H1 (cell line): ENCODE data around the gene RBM46. TPM values are rescaled to one million over a fixed set of nuclear protein-coding genes. Genes with fewer than 3 reads are reported as not detected.

ENCODE experiments used
- CTCF ChIA-PET: fragments of 300-600 bp; sonication (Branson Sonifier 250); formaldehyde crosslinking; loops from one replicate; lab custom pipeline; 2021; ENCODE audit not compliant: partially characterized antibody; lab: Charles Lee
- POLR2A ChIA-PET: fragments of 300-600 bp; sonication (Branson Sonifier 250); formaldehyde crosslinking; loops from one replicate; lab custom pipeline; 2021; ENCODE audit warnings: inconsistent platforms; ENCODE audit not compliant: partially characterized antibody; lab: Charles Lee
- DNase-seq, 2 experiments: peaks; one replicate each; pipeline versions ENCODE4 v3.0.0 to v3.0.0-alpha.2; 2010 to 2022; ENCODE audit warnings: low spot score in 2 of 2, low read depth in 1 of 2, mixed read lengths in 1 of 2
- FAIRE-seq: peaks from 2 replicates; lab custom pipeline; 2011; peaks lifted over from hg19 to GRCh38; lab: Jason Lieb, UNC
- H2AFZ ChIP-seq: 2 replicates; pipeline ENCODE4 v1.8.1; 2012; ENCODE audit warnings: low read length, inconsistent platforms
- H2AK5ac ChIP-seq: 2 replicates; pipeline ENCODE4 v1.6.1; 2013; ENCODE audit warnings: low read depth, low read length
- H2BK120ac ChIP-seq: replicated peaks from 2 replicates; pipeline ENCODE3; 2013; ENCODE audit warnings: low read depth, low read length, inconsistent platforms
- H2BK12ac ChIP-seq: 2 replicates; pipeline ENCODE4 v1.6.1; 2013; ENCODE audit warnings: low read depth, low read length
- H2BK15ac ChIP-seq: 2 replicates; pipeline ENCODE4 v1.6.1; 2013; ENCODE audit warnings: low read length
- H2BK20ac ChIP-seq: 2 replicates; pipeline ENCODE4 v1.6.1; 2013; ENCODE audit warnings: low read length
- H2BK5ac ChIP-seq: 2 replicates; pipeline ENCODE4 v1.6.1; 2013; ENCODE audit warnings: low read depth, low read length
- H3K14ac ChIP-seq: 2 replicates; pipeline ENCODE4 v1.6.1; 2013; ENCODE audit warnings: inconsistent platforms; ENCODE audit not compliant: insufficient read length
- H3K18ac ChIP-seq: 2 replicates; pipeline ENCODE4 v1.6.1; 2013; ENCODE audit warnings: low read length; ENCODE audit errors: extremely low read depth
- H3K23ac ChIP-seq: 2 replicates; pipeline ENCODE4 v1.6.1; 2013; ENCODE audit warnings: inconsistent platforms; ENCODE audit not compliant: insufficient read length
- H3K23me2 ChIP-seq: 2 replicates; pipeline ENCODE4 v1.6.1; 2013; ENCODE audit warnings: low read depth, low read length
- H3K27ac ChIP-seq: 2 replicates; pipeline ENCODE4 v1.6.1; 2011; ENCODE audit warnings: low read depth, low read length, inconsistent platforms
- H3K27me3 ChIP-seq, 4 experiments: replicated peaks in 1 of 4; 1 replicate in 1 of 4; 2 replicates in 3 of 4; pipeline versions ENCODE4 v1.6.1 to v1.8.1; 2011 to 2013; ENCODE audit warnings: low read length in 3 of 4, mild to moderate bottlenecking in 3 of 4, inconsistent platforms in 2 of 4, mixed read lengths in 2 of 4, moderate library complexity in 1 of 4; ENCODE audit not compliant: control insufficient read depth in 3 of 4, insufficient read depth in 3 of 4; ENCODE audit errors: extremely low read depth in 1 of 4
- H3K36me3 ChIP-seq, 4 experiments: 2 replicates each; pipeline versions ENCODE4 v1.6.1 to v1.8.1; 2011 to 2013; ENCODE audit warnings: mild to moderate bottlenecking in 4 of 4, low read length in 3 of 4, moderate library complexity in 2 of 4, control low read depth in 1 of 4, inconsistent platforms in 1 of 4; ENCODE audit not compliant: insufficient read depth in 4 of 4, control insufficient read depth in 2 of 4
- H3K4ac ChIP-seq: replicated peaks from 2 replicates; pipeline ENCODE3; 2013; ENCODE audit warnings: low read length, low read depth, mixed read lengths, inconsistent platforms; ENCODE audit not compliant: insufficient read length
- H3K4me1 ChIP-seq, 4 experiments: replicated peaks in 1 of 4; 1 replicate in 1 of 4; 2 replicates in 3 of 4; pipeline versions ENCODE4 v1.6.1 to v1.8.1; 2011 to 2013; ENCODE audit warnings: low read length in 3 of 4, inconsistent platforms in 2 of 4, mixed read lengths in 1 of 4; ENCODE audit not compliant: insufficient read depth in 4 of 4, control insufficient read depth in 3 of 4
- H3K4me2 ChIP-seq, 2 experiments: 2 replicates each; pipeline versions ENCODE4 v1.6.1 to v1.8.1; 2011 to 2013; ENCODE audit warnings: low read depth in 2 of 2, low read length in 2 of 2, control low read depth in 1 of 2, inconsistent platforms in 1 of 2, mild to moderate bottlenecking in 1 of 2; ENCODE audit not compliant: insufficient read depth in 1 of 2
- H3K4me3 ChIP-seq, 4 experiments: fragments of 200-600, 300-600 bp in 1 of 4; sonication (generic), shearing (Covaris generic), sonication (Bioruptor Twin) in 1 of 4; 2 replicates each; pipeline versions ENCODE4 v1.5.1 to v1.8.1; 2011 to 2016; ENCODE audit warnings: low read length in 4 of 4, low read depth in 3 of 4, control low read depth in 2 of 4, inconsistent platforms in 2 of 4, mild to moderate bottlenecking in 2 of 4, mixed read lengths in 1 of 4, moderate library complexity in 1 of 4; ENCODE audit not compliant: insufficient read depth in 2 of 4; ENCODE audit errors: extremely low read depth in 1 of 4
- H3K56ac ChIP-seq: replicated peaks from 2 replicates; pipeline ENCODE3; 2013; ENCODE audit warnings: low read depth, mild to moderate bottlenecking, mixed read lengths, low read length, inconsistent platforms; ENCODE audit not compliant: insufficient read length
- H3K79me1 ChIP-seq: 2 replicates; pipeline ENCODE4 v1.6.1; 2013; ENCODE audit warnings: low read depth, low read length, control low read depth
- H3K79me2 ChIP-seq, 2 experiments: 2 replicates each; pipeline versions ENCODE4 v1.6.1 to v1.8.1; 2012 to 2013; ENCODE audit warnings: low read length in 2 of 2, mild to moderate bottlenecking in 2 of 2, inconsistent platforms in 1 of 2; ENCODE audit not compliant: insufficient read depth in 2 of 2, control insufficient read depth in 1 of 2
- H3K9ac ChIP-seq, 4 experiments: replicated peaks in 1 of 4; 1 replicate in 1 of 4; 2 replicates in 3 of 4; pipeline versions ENCODE4 v1.6.1 to v1.8.1; 2011 to 2013; ENCODE audit warnings: low read depth in 3 of 4, low read length in 3 of 4, control low read depth in 2 of 4, mild to moderate bottlenecking in 2 of 4, moderate library complexity in 2 of 4, inconsistent platforms in 1 of 4; ENCODE audit errors: extremely low read depth in 1 of 4
- H3K9me3 ChIP-seq, 2 experiments: 2 replicates each; pipeline versions ENCODE4 v1.6.1 to v1.8.1; 2012 to 2013; ENCODE audit warnings: mild to moderate bottlenecking in 2 of 2, moderate library complexity in 2 of 2, control low read depth in 1 of 2, inconsistent platforms in 1 of 2, low read depth in 1 of 2, low read length in 1 of 2, mixed read lengths in 1 of 2; ENCODE audit not compliant: insufficient read depth in 2 of 2
- H4K20me1 ChIP-seq, 2 experiments: replicated peaks in 1 of 2; 2 replicates each; pipeline versions ENCODE3 to v1.8.1; 2011 to 2013; ENCODE audit warnings: inconsistent platforms in 2 of 2, low read length in 2 of 2, mild to moderate bottlenecking in 1 of 2; ENCODE audit not compliant: insufficient read depth in 2 of 2, control insufficient read depth in 1 of 2
- H4K5ac ChIP-seq: 2 replicates; pipeline ENCODE4 v1.6.1; 2013; ENCODE audit warnings: low read length, low read depth, mixed read lengths, inconsistent platforms; ENCODE audit not compliant: insufficient read length
- H4K8ac ChIP-seq: 2 replicates; pipeline ENCODE4 v1.8.0; 2013; ENCODE audit warnings: mild to moderate bottlenecking, moderate library complexity, low read length, inconsistent platforms; ENCODE audit not compliant: insufficient read depth; ENCODE audit errors: extremely low read depth
- H4K91ac ChIP-seq: replicated peaks from 2 replicates; pipeline ENCODE3; 2013; ENCODE audit warnings: low read length, mixed read lengths, inconsistent platforms; ENCODE audit not compliant: insufficient read length
- ATF2 ChIP-seq: IDR thresholded peaks from 2 replicates; pipeline ENCODE4 v1.6.1; 2012; ENCODE audit warnings: low read length, inconsistent platforms
- CTCF ChIP-seq, 3 experiments: IDR thresholded peaks; 1 replicate in 2 of 3; 2 replicates in 1 of 3; pipeline versions ENCODE4 v1.5.1 to v1.6.1; 2011; ENCODE audit warnings: low read length in 3 of 3, mild to moderate bottlenecking in 3 of 3, inconsistent platforms in 2 of 3, low read depth in 1 of 3, moderate library complexity in 1 of 3; ENCODE audit not compliant: insufficient read depth in 1 of 3; ENCODE audit errors: control extremely low read depth in 1 of 3
- EZH2 ChIP-seq: fragments of 200-600 bp; sonication (generic); IDR thresholded peaks from 2 replicates; pipeline ENCODE4 v1.7.1; 2012; ENCODE audit warnings: low read depth, mild to moderate bottlenecking, moderate library complexity, low read length, inconsistent platforms; ENCODE audit not compliant: severe bottlenecking
- GABPA ChIP-seq: IDR thresholded peaks from 2 replicates; pipeline ENCODE4 v1.6.1; 2011; ENCODE audit warnings: mild to moderate bottlenecking, low read length, moderate library complexity, borderline replicate concordance; ENCODE audit not compliant: insufficient read depth
- NRF1 ChIP-seq: IDR thresholded peaks from 2 replicates; pipeline ENCODE4 v1.6.1; 2011; ENCODE audit warnings: mild to moderate bottlenecking, low read depth, low read length, improper control_type of control experiment
- POU5F1 ChIP-seq: IDR thresholded peaks from 2 replicates; pipeline ENCODE4 v1.6.1; 2011; ENCODE audit warnings: low read depth, mild to moderate bottlenecking, low read length, moderate library complexity
- USF2 ChIP-seq: IDR thresholded peaks from 2 replicates; pipeline ENCODE4 v1.6.1; 2011; ENCODE audit warnings: low read length, improper control_type of control experiment
- polyA plus RNA-seq, 7 experiments: library from polyadenylated mRNA; depleted of rRNA in 3 of 7; stranded (reverse) in 5 of 7; unstranded in 2 of 7; fragments of >200 nt in 5 of 7; fragments of 200-250 nt in 2 of 7; gene quantifications; 1 replicate in 5 of 7; 2 replicates in 1 of 7; 4 replicates in 1 of 7; pipeline versions ENCODE4 v1.2.1 to v1.2.3, GENCODE V29; 2011 to 2013; ENCODE audit warnings: missing spikeins in 2 of 7, mixed read lengths in 2 of 7
- total RNA-seq: library from RNA; stranded (reverse); fragmentation: NEBNext Ultra II Directional; extraction: Animal tissue kit (Norgen Biotek cat#: 25700); gene quantifications from 2 replicates; pipeline ENCODE4 v1.2.1, GENCODE V29; 2021

RBM46 gene
- total and polyA plus RNA-seq, 2 of the 8 experiments (the other 6 are each of a cell fraction or from before 2014, with no cell fraction given), result 0.12 to 0.54 TPM

- Histone ChIP-seq H4K5ac (no peak overlapping the region), H3K23ac (no peak overlapping the region), H3K56ac (no peak overlapping the region), H3K27ac (no peak overlapping the region), H3K4me2 (no peak overlapping the region), H2AFZ (no peak overlapping the region), H4K91ac (no peak overlapping the region), H4K20me1 (no peaks in the 10 kb centered on the region), H3K79me1 (no peaks in the 10 kb centered on the region), H3K4ac (no peak overlapping the region), H2BK15ac (no peak overlapping the region), H3K79me2 (no peaks in the 10 kb centered on the region), H2BK5ac (no peak overlapping the region), H3K4me3 (peak overlapping the region in 1 of 4 experiments; percentile 6; a peak in 1 of 8 replicates), H3K9ac (no peak overlapping the region), H3K36me3 (peaks cover 0 to 3% (median 0%) of the 10 kb centered on the region in 4 experiments; a peak in 1 of 8 replicates), H2BK20ac (no peak overlapping the region), H3K23me2 (no peaks in the 10 kb centered on the region; the same call in 1 of the 2 replicates), H2BK12ac (no peak overlapping the region), H3K9me3 (peaks cover 12% of the 10 kb centered on the region in 2 experiments), H2AK5ac (no peak overlapping the region), H2BK120ac (no peak overlapping the region), H3K27me3 (no peaks in the 10 kb centered on the region), H3K18ac (no peak overlapping the region), H4K8ac (no peak overlapping the region), H3K4me1 (peaks cover 0 to 7% (median 4%) of the 10 kb centered on the region in 4 experiments; a peak in 5 of 7 replicates), H3K14ac (no peak overlapping the region)
- TF ChIP-seq NRF1 (no peak), CTCF (IDR thresholded peaks at IDR 0.05; ENCODE audit: control extremely low read depth in 1 of 3, insufficient read depth in 1 of 3, low read depth in 1 of 3, low read length in 3 of 3) (no peak), POU5F1 (no peak), ATF2 (no peak), GABPA (no peak), USF2 (no peak), EZH2 (no peak)
- DNase-seq (no peak), FAIRE-seq (no peak)
- ChIA-PET CTCF (interaction anchor here (0.8 to 5.8 kb wide), 7 partner anchors 16 to 247 kb away, joined by 3 to 27 read pairs (median 3); no protein-coding TSS in a partner anchor), POLR2A (no interaction called here)
Measured at GRCh38 chr4:154872198-154872597, 91.1 kb downstream of the RBM46 start.
